Measurements from ENCODE around the gene PDZD8. TPM values are rescaled to one million over a fixed set of nuclear protein-coding genes. Genes with fewer than 3 reads are reported as not detected.

PDZD8 gene
- total RNA-seq = 12.7 and 19.3 TPM in 2 replicates

GRCh38 chr10:117375360-117376178, at the start of gene PDZD8:
Gene PDZD8 (minus strand): TSS chr10:117375440. CDS start chr10:117375227, 213 bp downstream.

GRCh38 chr10:117240621-117241529, 134.4 kb downstream of the PDZD8 start, which contains the start of gene SLC18A2:
Gene SLC18A2 (plus strand): TSS chr10:117241114. CDS start chr10:117241694, 580 bp downstream.

Other genes starting within 250 kb of the PDZD8 start
- gene VAX1, start 237.2 kb downstream of the PDZD8 start, total RNA-seq = not detected in 2 replicates
- not detected in 2 replicates for gene KCNK18, start 178.0 kb downstream of the PDZD8 start, total RNA-seq
- gene SLC18A2, start 134.3 kb downstream of the PDZD8 start, total RNA-seq = not detected in 2 replicates
- 0.12 and 8.5 TPM in 2 replicates for gene EMX2, start 167.3 kb upstream of the PDZD8 start, total RNA-seq